Omental fat pad (tissue), 4 donors: ENCODE measurements around the gene EXT2. TPM values are rescaled to one million over a fixed set of nuclear protein-coding genes. Genes with fewer than 3 reads are reported as not detected.

Experiments
- ATAC-seq: fragments of 150-250 bp; one replicate; pipeline ENCODE4 v1.9.1; 2016; ENCODE audit warnings: mild to moderate bottlenecking, moderate library complexity; ENCODE audit not compliant: low FRiP score
- DNase-seq: peaks from one replicate; pipeline ENCODE4 v3.0.0-alpha.2; 2019; ENCODE audit warnings: low spot score
- total RNA-seq, 4 donors: library from RNA; depleted of rRNA; stranded (reverse); fragments of >200 nt; gene quantifications; one replicate each; pipeline ENCODE4 v1.1.0, GENCODE V29; 2016
- TF ChIP-seq, protein P1 (sequence below), 3 donors: fragments of 450-650 bp; IDR thresholded peaks; one replicate each; pipeline ENCODE4 v1.5.1; 2016 to 2017; ENCODE audit warnings: antibody characterized with exemption in 3 of 3, mild to moderate bottlenecking in 3 of 3, moderate library complexity in 2 of 3

The EXT2 gene
- total RNA-seq, 4 donors from 2014 or later: 60.5 to 91.0 (median 76.1) TPM

GRCh38 chr11:44058275-44058674 lies 37.2 kb upstream of the EXT2 start:
- TF ChIP-seq, protein P1, sequence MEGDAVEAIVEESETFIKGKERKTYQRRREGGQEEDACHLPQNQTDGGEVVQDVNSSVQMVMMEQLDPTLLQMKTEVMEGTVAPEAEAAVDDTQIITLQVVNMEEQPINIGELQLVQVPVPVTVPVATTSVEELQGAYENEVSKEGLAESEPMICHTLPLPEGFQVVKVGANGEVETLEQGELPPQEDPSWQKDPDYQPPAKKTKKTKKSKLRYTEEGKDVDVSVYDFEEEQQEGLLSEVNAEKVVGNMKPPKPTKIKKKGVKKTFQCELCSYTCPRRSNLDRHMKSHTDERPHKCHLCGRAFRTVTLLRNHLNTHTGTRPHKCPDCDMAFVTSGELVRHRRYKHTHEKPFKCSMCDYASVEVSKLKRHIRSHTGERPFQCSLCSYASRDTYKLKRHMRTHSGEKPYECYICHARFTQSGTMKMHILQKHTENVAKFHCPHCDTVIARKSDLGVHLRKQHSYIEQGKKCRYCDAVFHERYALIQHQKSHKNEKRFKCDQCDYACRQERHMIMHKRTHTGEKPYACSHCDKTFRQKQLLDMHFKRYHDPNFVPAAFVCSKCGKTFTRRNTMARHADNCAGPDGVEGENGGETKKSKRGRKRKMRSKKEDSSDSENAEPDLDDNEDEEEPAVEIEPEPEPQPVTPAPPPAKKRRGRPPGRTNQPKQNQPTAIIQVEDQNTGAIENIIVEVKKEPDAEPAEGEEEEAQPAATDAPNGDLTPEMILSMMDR (IDR thresholded peaks at IDR 0.05): no peak
- DNase-seq (no peak), ATAC-seq (no peak)

DNA sequence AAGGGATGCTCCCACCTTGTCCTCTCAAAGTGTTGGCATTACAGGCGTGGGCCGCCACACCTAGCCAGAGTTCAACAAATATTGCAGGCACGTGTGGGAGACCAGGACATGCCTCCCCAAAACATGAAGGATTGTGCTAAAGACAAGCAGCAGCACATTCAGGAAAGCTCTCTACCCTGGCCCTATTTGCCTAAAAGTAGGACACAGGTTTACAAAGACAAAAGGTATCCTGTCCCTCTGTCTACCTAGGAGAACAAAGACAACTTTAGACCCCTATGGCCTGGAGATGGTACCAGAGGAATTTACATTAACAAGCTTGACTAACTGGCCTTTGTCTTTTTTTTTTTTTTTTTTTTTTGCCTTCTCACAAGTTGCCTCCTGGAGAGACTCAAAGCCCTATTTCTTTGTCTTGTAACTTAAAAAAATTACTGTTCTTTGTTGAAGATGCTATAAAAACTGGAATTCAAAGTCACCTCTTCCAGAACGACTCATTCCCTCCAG lies 30.3 kb upstream of the EXT2 start:
- ATAC-seq: no peak

GRCh38 chr11:44065841-44066731 lies 29.4 kb upstream of the EXT2 start, which contains the start of gene ACCS:
Gene ACCS (plus strand): TSS chr11:44066270. CDS start chr11:44067628, 1,358 bp downstream.
- TF ChIP-seq, protein P1 (IDR thresholded peaks at IDR 0.05): peak in 2 of 3 donors; percentile 15 to 63
- peak; percentile 80 for DNase-seq
- peak; percentile 97 for ATAC-seq

More for the DNA sequence above, 30.3 kb upstream of the EXT2 start:
- DNase-seq: no peak
- TF ChIP-seq, protein P1 (IDR thresholded peaks at IDR 0.05): no peak

DNA sequence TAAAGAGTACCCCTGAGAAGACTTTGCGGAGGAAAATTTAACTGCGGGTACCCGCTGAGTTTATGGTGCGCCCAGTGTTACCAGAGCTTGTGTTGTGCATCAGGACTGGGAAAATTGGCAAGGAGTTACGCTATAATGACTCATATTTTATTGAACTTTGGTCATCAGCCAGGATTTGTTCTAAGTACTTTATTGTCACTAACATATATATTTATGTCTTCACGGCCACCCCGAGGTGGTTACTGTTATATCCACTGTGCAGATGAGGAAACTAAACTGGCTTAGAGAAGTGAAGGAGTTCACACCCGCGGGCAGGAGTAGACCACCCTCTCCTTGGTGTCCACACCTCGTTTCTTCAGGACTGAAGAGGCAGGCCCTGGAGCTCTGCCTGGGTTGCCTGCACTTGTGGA lies 28.7 kb upstream of the EXT2 start:
- TF ChIP-seq, protein P1 (IDR thresholded peaks at IDR 0.05): no peak
- DNase-seq (no peak), ATAC-seq (peak; percentile 35)

GRCh38 chr11:44067266-44067665 lies 28.2 kb upstream of the EXT2 start:
- no peak for DNase-seq
- TF ChIP-seq, protein P1 (IDR thresholded peaks at IDR 0.05): no peak
- ATAC-seq: no peak

DNA sequence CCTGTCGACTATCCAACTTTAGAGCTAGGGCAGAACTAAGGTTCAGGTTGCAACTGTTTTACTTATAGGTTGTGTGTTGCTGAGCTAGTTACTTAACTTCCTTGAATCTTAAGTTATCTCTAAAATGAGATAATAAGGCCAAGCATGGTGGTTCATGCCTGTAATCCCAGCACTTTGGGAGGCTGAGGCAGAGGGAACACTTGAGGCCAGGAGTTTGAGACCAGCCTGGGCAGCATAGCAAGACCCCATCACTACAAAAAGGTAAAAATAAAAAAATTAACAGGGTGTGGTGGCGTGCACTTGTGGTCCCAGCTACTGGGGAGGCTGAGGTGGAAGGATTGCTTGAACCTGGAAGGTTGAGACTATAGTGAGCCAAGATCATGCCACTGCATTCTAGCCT lies 27.3 kb upstream of the EXT2 start:
- TF ChIP-seq, protein P1 (IDR thresholded peaks at IDR 0.05): no peak
- DNase-seq (no peak), ATAC-seq (no peak)
